Measurements from ENCODE around the gene PCDHB9. TPM values are rescaled to one million over a fixed set of nuclear protein-coding genes. Genes with fewer than 3 reads are reported as not detected.
"Not testable (repeated sequence)": the region's sequence is repeated elsewhere in the genome, so short reads cannot be mapped to it uniquely, and the experiment has no call there.

The PCDHB9 gene
- total and polyA plus RNA-seq, 9 donors: 1.3 to 3.6 (median 2.7) TPM

GRCh38 chr5:141235922-141236321, 49.0 kb downstream of the PCDHB9 start:
- H3K36me3 ChIP-seq (ENCODE audit: control insufficient read depth, insufficient read depth, low read length); DNase-seq; H3K27ac ChIP-seq (ENCODE audit: low read length); H3K4me3 ChIP-seq (ENCODE audit: low read length); H3K4me1 ChIP-seq (ENCODE audit: control insufficient read depth, insufficient read depth, low read length): not testable (repeated sequence)
- H3K27me3 ChIP-seq (ENCODE audit: control insufficient read depth, insufficient read depth, low read length): peaks cover 11% of the 10 kb centered on the region
- WGBS (ENCODE audit: insufficient coverage): 25% methylated on average over 40 of the region's 40 CpGs
- peaks cover 66% of the 10 kb centered on the region for H3K9me3 ChIP-seq (replicated peaks; ENCODE audit: control insufficient read depth, low read depth, low read length)

- Histone ChIP-seq H3K27me3 (ENCODE audit: control insufficient read depth, insufficient read depth, low read length) (peaks cover 11% of the 10 kb centered on the region), H3K4me3 (ENCODE audit: low read length) (no peak overlapping the region), H3K36me3 (ENCODE audit: control insufficient read depth, insufficient read depth, low read length) (no peaks in the 10 kb centered on the region), H3K27ac (ENCODE audit: low read length) (no peak overlapping the region), H3K4me1 (ENCODE audit: control insufficient read depth, insufficient read depth, low read length) (no peaks in the 10 kb centered on the region), H3K9me3 (replicated peaks; ENCODE audit: control insufficient read depth, low read depth, low read length) (peaks cover 74% of the 10 kb centered on the region)
- no peak for DNase-seq
- 15% methylated on average over 25 of the region's 32 CpGs for WGBS (ENCODE audit: insufficient coverage)
These were observed 49.8 kb downstream of the PCDHB9 start for GRCh38 chr5:141236516-141237313.

Other genes starting within 250 kb of the PCDHB9 start
Only the 30 nearest of the 37 such genes appear.
- 0.13 TPM for gene PCDHB1, start 135.8 kb upstream of the PCDHB9 start, total RNA-seq
- under 1 TPM; 0.05 to 0.27 (median 0.11) TPM for gene PCDHB1, start 135.8 kb upstream of the PCDHB9 start, polyA plus RNA-seq (ENCODE audit: insufficient read depth in 1 of 8, insufficient read length in 8 of 8, low replicate concordance in 1 of 8)
- gene PCDHB2, start 92.5 kb upstream of the PCDHB9 start, total RNA-seq: 3.2 TPM
- gene PCDHB2, start 92.5 kb upstream of the PCDHB9 start, polyA plus RNA-seq (ENCODE audit: insufficient read depth in 1 of 8, insufficient read length in 8 of 8, low replicate concordance in 1 of 8): 1 to 10 TPM; 2.9 to 7.8 (median 3.9) TPM
- 1.8 TPM for gene PCDHB3, start 86.7 kb upstream of the PCDHB9 start, total RNA-seq
- 1 to 10 TPM; 1.4 to 4.4 (median 1.8) TPM for gene PCDHB3, start 86.7 kb upstream of the PCDHB9 start, polyA plus RNA-seq (ENCODE audit: insufficient read depth in 1 of 8, insufficient read length in 8 of 8, low replicate concordance in 1 of 8)
- gene PCDHB4, start 65.3 kb upstream of the PCDHB9 start, total RNA-seq: 1.8 TPM
- gene PCDHB4, start 65.3 kb upstream of the PCDHB9 start, polyA plus RNA-seq (ENCODE audit: insufficient read depth in 1 of 8, insufficient read length in 8 of 8, low replicate concordance in 1 of 8): 1 to 10 TPM; 2.4 to 3.6 (median 2.7) TPM
- gene PCDHB5, start 52.0 kb upstream of the PCDHB9 start, total RNA-seq: 3.1 TPM
- 1 to 10 TPM; 2.7 to 4.6 (median 3.7) TPM for gene PCDHB5, start 52.0 kb upstream of the PCDHB9 start, polyA plus RNA-seq (ENCODE audit: insufficient read depth in 1 of 8, insufficient read length in 8 of 8, low replicate concordance in 1 of 8)
- 0.80 TPM for gene PCDHB6, start 37.1 kb upstream of the PCDHB9 start, total RNA-seq
- 1 to 10 TPM; 1.5 to 2.4 (median 1.9) TPM for gene PCDHB6, start 37.1 kb upstream of the PCDHB9 start, polyA plus RNA-seq (ENCODE audit: insufficient read depth in 1 of 8, insufficient read length in 8 of 8, low replicate concordance in 1 of 8)
- 2.1 TPM for gene PCDHB7, start 14.5 kb upstream of the PCDHB9 start, total RNA-seq
- gene PCDHB7, start 14.5 kb upstream of the PCDHB9 start, polyA plus RNA-seq (ENCODE audit: insufficient read depth in 1 of 8, insufficient read length in 8 of 8, low replicate concordance in 1 of 8): 1 to 10 TPM; 2.5 to 3.2 (median 2.8) TPM
- 0.80 TPM for gene PCDHB8, start 9.4 kb upstream of the PCDHB9 start, total RNA-seq
- gene PCDHB8, start 9.4 kb upstream of the PCDHB9 start, polyA plus RNA-seq (ENCODE audit: insufficient read depth in 1 of 8, insufficient read length in 8 of 8, low replicate concordance in 1 of 8): 1 to 10 TPM in 6 of 8 donors, under 1 TPM in 2; 0.74 to 2.8 (median 1.8) TPM
- 2.1 TPM for gene PCDHB16, start 4.8 kb upstream of the PCDHB9 start, total RNA-seq
- gene PCDHB16, start 4.8 kb upstream of the PCDHB9 start, polyA plus RNA-seq (ENCODE audit: insufficient read depth in 1 of 8, insufficient read length in 8 of 8, low replicate concordance in 1 of 8): 1 to 10 TPM; 2.9 to 6.5 (median 4.7) TPM
- gene PCDHB10, start 5.2 kb downstream of the PCDHB9 start, total RNA-seq: 2.1 TPM
- gene PCDHB10, start 5.2 kb downstream of the PCDHB9 start, polyA plus RNA-seq (ENCODE audit: insufficient read depth in 1 of 8, insufficient read length in 8 of 8, low replicate concordance in 1 of 8): 1 to 10 TPM; 4.1 to 5.1 (median 4.7) TPM
- 4.3 TPM for gene PCDHB11, start 12.5 kb downstream of the PCDHB9 start, total RNA-seq
- gene PCDHB11, start 12.5 kb downstream of the PCDHB9 start, polyA plus RNA-seq (ENCODE audit: insufficient read depth in 1 of 8, insufficient read length in 8 of 8, low replicate concordance in 1 of 8): 1 to 10 TPM; 1.9 to 4.1 (median 2.5) TPM
- 2.4 TPM for gene PCDHB12, start 21.6 kb downstream of the PCDHB9 start, total RNA-seq
- 1 to 10 TPM; 2.1 to 3.5 (median 2.6) TPM for gene PCDHB12, start 21.6 kb downstream of the PCDHB9 start, polyA plus RNA-seq (ENCODE audit: insufficient read depth in 1 of 8, insufficient read length in 8 of 8, low replicate concordance in 1 of 8)
- 1.9 TPM for gene PCDHB13, start 26.8 kb downstream of the PCDHB9 start, total RNA-seq
- 1 to 10 TPM; 1.6 to 4.5 (median 2.8) TPM for gene PCDHB13, start 26.8 kb downstream of the PCDHB9 start, polyA plus RNA-seq (ENCODE audit: insufficient read depth in 1 of 8, insufficient read length in 8 of 8, low replicate concordance in 1 of 8)
- 4.8 TPM for gene PCDHB14, start 36.2 kb downstream of the PCDHB9 start, total RNA-seq
- 1 to 10 TPM; 5.6 to 9.0 (median 6.7) TPM for gene PCDHB14, start 36.2 kb downstream of the PCDHB9 start, polyA plus RNA-seq (ENCODE audit: insufficient read depth in 1 of 8, insufficient read length in 8 of 8, low replicate concordance in 1 of 8)
- gene PCDHB15, start 58.2 kb downstream of the PCDHB9 start, total RNA-seq: 4.3 TPM
- 1 to 10 TPM; 5.3 to 8.6 (median 7.1) TPM for gene PCDHB15, start 58.2 kb downstream of the PCDHB9 start, polyA plus RNA-seq (ENCODE audit: insufficient read depth in 1 of 8, insufficient read length in 8 of 8, low replicate concordance in 1 of 8)
- gene SLC25A2, start 116.9 kb downstream of the PCDHB9 start, total RNA-seq: 0.22 TPM
- gene SLC25A2, start 116.9 kb downstream of the PCDHB9 start, polyA plus RNA-seq (ENCODE audit: insufficient read depth in 1 of 8, insufficient read length in 8 of 8, low replicate concordance in 1 of 8): under 1 TPM in 1 of 8 donors, not detected in 7; 0.08 TPM
- gene TAF7, start 133.6 kb downstream of the PCDHB9 start, total RNA-seq: 75.1 TPM
- gene TAF7, start 133.6 kb downstream of the PCDHB9 start, polyA plus RNA-seq (ENCODE audit: insufficient read depth in 1 of 8, insufficient read length in 8 of 8, low replicate concordance in 1 of 8): 100 to 1,000 TPM in 1 of 8 donors, 10 to 100 TPM in 7; 65.9 to 108 (median 83.4) TPM
- 0.44 TPM for gene PCDHGA1, start 143.4 kb downstream of the PCDHB9 start, total RNA-seq
- gene PCDHGA1, start 143.4 kb downstream of the PCDHB9 start, polyA plus RNA-seq (ENCODE audit: insufficient read depth in 1 of 8, insufficient read length in 8 of 8, low replicate concordance in 1 of 8): under 1 TPM; 0.49 to 0.86 (median 0.64) TPM
- 1.6 TPM for gene PCDHGA2, start 151.6 kb downstream of the PCDHB9 start, total RNA-seq
- 1 to 10 TPM; 1.6 to 2.8 (median 2.1) TPM for gene PCDHGA2, start 151.6 kb downstream of the PCDHB9 start, polyA plus RNA-seq (ENCODE audit: insufficient read depth in 1 of 8, insufficient read length in 8 of 8, low replicate concordance in 1 of 8)
- 1.2 TPM for gene PCDHGA3, start 156.7 kb downstream of the PCDHB9 start, total RNA-seq
- gene PCDHGA3, start 156.7 kb downstream of the PCDHB9 start, polyA plus RNA-seq (ENCODE audit: insufficient read depth in 1 of 8, insufficient read length in 8 of 8, low replicate concordance in 1 of 8): 1 to 10 TPM in 4 of 8 donors, under 1 TPM in 4; 0.94 to 2.0 (median 1.0) TPM
- 1.3 TPM for gene PCDHGB1, start 162.9 kb downstream of the PCDHB9 start, total RNA-seq
- gene PCDHGB1, start 162.9 kb downstream of the PCDHB9 start, polyA plus RNA-seq (ENCODE audit: insufficient read depth in 1 of 8, insufficient read length in 8 of 8, low replicate concordance in 1 of 8): under 1 TPM; 0.43 to 0.90 (median 0.63) TPM
- 1.8 TPM for gene PCDHGA4, start 167.9 kb downstream of the PCDHB9 start, total RNA-seq
- gene PCDHGA4, start 167.9 kb downstream of the PCDHB9 start, polyA plus RNA-seq (ENCODE audit: insufficient read depth in 1 of 8, insufficient read length in 8 of 8, low replicate concordance in 1 of 8): 1 to 10 TPM in 7 of 8 donors, under 1 TPM in 1; 0.71 to 2.2 (median 1.3) TPM
- 1.5 TPM for gene PCDHGB2, start 172.8 kb downstream of the PCDHB9 start, total RNA-seq
- 1 to 10 TPM; 1.5 to 2.8 (median 1.9) TPM for gene PCDHGB2, start 172.8 kb downstream of the PCDHB9 start, polyA plus RNA-seq (ENCODE audit: insufficient read depth in 1 of 8, insufficient read length in 8 of 8, low replicate concordance in 1 of 8)
- 2.3 TPM for gene PCDHGA5, start 177.0 kb downstream of the PCDHB9 start, total RNA-seq
- 1 to 10 TPM; 1.6 to 3.8 (median 2.3) TPM for gene PCDHGA5, start 177.0 kb downstream of the PCDHB9 start, polyA plus RNA-seq (ENCODE audit: insufficient read depth in 1 of 8, insufficient read length in 8 of 8, low replicate concordance in 1 of 8)
- 1.7 TPM for gene PCDHGB3, start 183.1 kb downstream of the PCDHB9 start, total RNA-seq
- 1 to 10 TPM in 7 of 8 donors, under 1 TPM in 1; 0.70 to 2.0 (median 1.2) TPM for gene PCDHGB3, start 183.1 kb downstream of the PCDHB9 start, polyA plus RNA-seq (ENCODE audit: insufficient read depth in 1 of 8, insufficient read length in 8 of 8, low replicate concordance in 1 of 8)
- gene PCDHGA6, start 186.7 kb downstream of the PCDHB9 start, total RNA-seq: 3.5 TPM
- gene PCDHGA6, start 186.7 kb downstream of the PCDHB9 start, polyA plus RNA-seq (ENCODE audit: insufficient read depth in 1 of 8, insufficient read length in 8 of 8, low replicate concordance in 1 of 8): 1 to 10 TPM; 2.2 to 4.4 (median 3.0) TPM
- gene PCDHGA7, start 195.6 kb downstream of the PCDHB9 start, total RNA-seq: 2.3 TPM
- gene PCDHGA7, start 195.6 kb downstream of the PCDHB9 start, polyA plus RNA-seq (ENCODE audit: insufficient read depth in 1 of 8, insufficient read length in 8 of 8, low replicate concordance in 1 of 8): 1 to 10 TPM; 1.2 to 2.4 (median 1.5) TPM
- gene PCDHGB4, start 200.5 kb downstream of the PCDHB9 start, total RNA-seq: 4.2 TPM
- gene PCDHGB4, start 200.5 kb downstream of the PCDHB9 start, polyA plus RNA-seq (ENCODE audit: insufficient read depth in 1 of 8, insufficient read length in 8 of 8, low replicate concordance in 1 of 8): 1 to 10 TPM; 1.7 to 3.6 (median 2.5) TPM
- 1.6 TPM for gene PCDHGA8, start 205.5 kb downstream of the PCDHB9 start, total RNA-seq
- under 1 TPM; 0.31 to 0.95 (median 0.61) TPM for gene PCDHGA8, start 205.5 kb downstream of the PCDHB9 start, polyA plus RNA-seq (ENCODE audit: insufficient read depth in 1 of 8, insufficient read length in 8 of 8, low replicate concordance in 1 of 8)
- gene PCDHGB5, start 210.8 kb downstream of the PCDHB9 start, total RNA-seq: 4.3 TPM
- 1 to 10 TPM; 3.0 to 6.3 (median 4.5) TPM for gene PCDHGB5, start 210.8 kb downstream of the PCDHB9 start, polyA plus RNA-seq (ENCODE audit: insufficient read depth in 1 of 8, insufficient read length in 8 of 8, low replicate concordance in 1 of 8)

All from muscle of leg (tissue), 11 donors.